ENCODE measurements around the gene SOD1. TPM values are rescaled to one million over a fixed set of nuclear protein-coding genes. Genes with fewer than 3 reads are reported as not detected.

SOD1 gene
- total and polyA plus RNA-seq, 2 of the 13 experiments (the other 11 are each of a cell fraction or from before 2014, with no cell fraction given), result 317 to 537 TPM

- TF ChIP-seq ZBTB14 (CRISPR knock-in tag; IDR thresholded peaks at IDR 0.05) (no peak), EZH2 (conservative IDR thresholded peaks at IDR 0.05; ENCODE audit: low read depth, low read length) (no peak), ZSCAN5A (CRISPR knock-in tag; IDR thresholded peaks at IDR 0.05; ENCODE audit: borderline replicate concordance) (no peak), ZBTB4 (CRISPR knock-in tag; IDR thresholded peaks at IDR 0.05; ENCODE audit: borderline replicate concordance) (no peak), TP53 (CRISPR knock-in tag; conservative IDR thresholded peaks at IDR 0.05) (no peak), ZNF770 (CRISPR knock-in tag; IDR thresholded peaks at IDR 0.05) (no peak), HOXA9 (CRISPR knock-in tag; IDR thresholded peaks at IDR 0.05; ENCODE audit: borderline replicate concordance) (no peak), DMAP1 (CRISPR knock-in tag; IDR thresholded peaks at IDR 0.05) (no peak), SOX6 (IDR thresholded peaks at IDR 0.05) (no peak), SOX6 (CRISPR knock-in tag; IDR thresholded peaks at IDR 0.05) (no peak), CSRNP2 (CRISPR knock-in tag; conservative IDR thresholded peaks at IDR 0.05; ENCODE audit: low read depth) (no peak), TCF12 (IDR thresholded peaks at IDR 0.05) (no peak), TCF12 (CRISPR knock-in tag; IDR thresholded peaks at IDR 0.05) (no peak), KLF13 (CRISPR knock-in tag; IDR thresholded peaks at IDR 0.05) (no peak)
Observed at GRCh38 chr21:31686272-31686915, 26.9 kb downstream of the SOD1 start (continued).
